Retinal pigment epithelial cell (primary cell): Measurements from ENCODE around the gene FBXO3.

ENCODE experiments used
- DNase-seq: peaks from one replicate; pipeline ENCODE4 v3.0.0-alpha.2; 2010; ENCODE audit warnings: low read depth
- H3K4me3 ChIP-seq: 2 replicates; pipeline ENCODE4 v1.5.1; 2011; ENCODE audit warnings: mild to moderate bottlenecking, low read length, control low read depth, moderate library complexity
- CTCF ChIP-seq: conservative IDR thresholded peaks from 2 replicates; pipeline ENCODE4 v1.5.1; 2011; ENCODE audit warnings: low read depth, low read length, control low read depth, inconsistent platforms

FBXO3 gene

GRCh38 chr11:33777906-33778305 is 3.6 kb upstream of the FBXO3 start:
- no peak for TF ChIP-seq CTCF
- no peak for DNase-seq

GRCh38 chr11:33775832-33776470 is 1.6 kb upstream of the FBXO3 start:
- H3K4me3 ChIP-seq: no peak overlapping the region
- DNase-seq: no peak
- TF ChIP-seq CTCF: no peak

More at GRCh38 chr11:33777906-33778305, 3.6 kb upstream of the FBXO3 start:
- H3K4me3 ChIP-seq: no peak overlapping the region

GRCh38 chr11:33775467-33775807 is 1.1 kb upstream of the FBXO3 start:
- TF ChIP-seq CTCF: no peak
- DNase-seq: no peak
- no peak overlapping the region for H3K4me3 ChIP-seq

GRCh38 chr11:33774736-33775466 is 581 bp upstream of the FBXO3 start:
- H3K4me3 ChIP-seq: peak overlapping the region; percentile 86
- no peak for DNase-seq
- no peak for TF ChIP-seq CTCF

- peak overlapping the region; percentile 86 for H3K4me3 ChIP-seq
- no peak for DNase-seq
- TF ChIP-seq CTCF: no peak
These were observed 825 bp downstream of the FBXO3 start for GRCh38 chr11:33773404-33773986.

GRCh38 chr11:33772870-33773269 is 1.4 kb downstream of the FBXO3 start:
- DNase-seq: no peak
- no peak for TF ChIP-seq CTCF
- no peak overlapping the region for H3K4me3 ChIP-seq

GRCh38 chr11:33772300-33772699 is 2.0 kb downstream of the FBXO3 start:
- no peak overlapping the region for H3K4me3 ChIP-seq
- no peak for TF ChIP-seq CTCF
- no peak for DNase-seq
